HEK293T (cell line): ENCODE measurements around the gene GMDS.

Experiments
- CTCF ChIA-PET: fragments of 350-600 bp; formaldehyde crosslinking; extraction: SDS; loops from one replicate; lab custom pipeline; 2021; ENCODE audit warnings: antibody characterized with exemption, inconsistent platforms; lab: Yijun Ruan, JAX
- POLR2A ChIA-PET: fragments of 350-600 bp; formaldehyde crosslinking; extraction: SDS; loops from one replicate; lab custom pipeline; 2020; ENCODE audit warnings: antibody characterized with exemption, inconsistent platforms; lab: Yijun Ruan, JAX
- DNase-seq: peaks from one replicate; pipeline ENCODE4 v3.0.0; 2012; ENCODE audit warnings: mixed read lengths; ENCODE audit errors: extremely low spot score
- ARNT ChIP-seq: fragments of 450-650 bp; IDR thresholded peaks from 2 replicates; pipeline ENCODE4 v1.6.1; 2017; ENCODE audit warnings: mild to moderate bottlenecking
- BHLHE40 ChIP-seq: fragments of 450-650 bp; IDR thresholded peaks from 2 replicates; pipeline ENCODE4 v1.6.1; 2016; ENCODE audit warnings: mild to moderate bottlenecking, moderate library complexity, borderline replicate concordance
- CTBP1 ChIP-seq: fragments of 450-650 bp; IDR thresholded peaks from 2 replicates; pipeline ENCODE4 v1.6.1; 2016; ENCODE audit warnings: borderline replicate concordance
- ELF4 ChIP-seq: fragments of 450-650 bp; IDR thresholded peaks from 2 replicates; pipeline ENCODE4 v1.6.1; 2017; ENCODE audit warnings: antibody characterized with exemption
- FOXA1 ChIP-seq: fragments of 450-650 bp; IDR thresholded peaks from 2 replicates; pipeline ENCODE4 v1.6.1; 2016; ENCODE audit warnings: mild to moderate bottlenecking
- FOXK2 ChIP-seq: fragments of 450-650 bp; IDR thresholded peaks from 2 replicates; pipeline ENCODE4 v1.6.1; 2016; ENCODE audit warnings: mild to moderate bottlenecking
- FOXM1 ChIP-seq: fragments of 450-650 bp; IDR thresholded peaks from 2 replicates; pipeline ENCODE4 v1.6.1; 2017; ENCODE audit warnings: mild to moderate bottlenecking, borderline replicate concordance
- HDGF ChIP-seq: fragments of 450-650 bp; IDR thresholded peaks from 2 replicates; pipeline ENCODE4 v1.6.1; 2017; ENCODE audit warnings: antibody characterized with exemption, borderline replicate concordance
- L3MBTL2 ChIP-seq: fragments of 450-650 bp; conservative IDR thresholded peaks from 2 replicates; pipeline ENCODE4 v1.6.1; 2016; ENCODE audit warnings: mild to moderate bottlenecking
- LEF1 ChIP-seq: fragments of 450-650 bp; IDR thresholded peaks from 2 replicates; pipeline ENCODE4 v1.6.1; 2017; ENCODE audit warnings: mild to moderate bottlenecking, borderline replicate concordance
- NFRKB ChIP-seq: fragments of 450-650 bp; IDR thresholded peaks from 2 replicates; pipeline ENCODE4 v1.6.1; 2016; ENCODE audit warnings: mild to moderate bottlenecking, moderate library complexity
- PKNOX1 ChIP-seq: fragments of 450-650 bp; IDR thresholded peaks from 2 replicates; pipeline ENCODE4 v1.6.1; 2016
- SP1 ChIP-seq: fragments of 450-650 bp; IDR thresholded peaks from 2 replicates; pipeline ENCODE4 v1.6.1; 2017
- SUZ12 ChIP-seq: fragments of 450-650 bp; IDR thresholded peaks from 2 replicates; pipeline ENCODE4 v1.6.1; 2016; ENCODE audit warnings: mild to moderate bottlenecking
- TARDBP ChIP-seq: fragments of 450-650 bp; IDR thresholded peaks from 2 replicates; pipeline ENCODE4 v1.6.1; 2016
- ZNF384 ChIP-seq: fragments of 450-650 bp; IDR thresholded peaks from 2 replicates; pipeline ENCODE4 v1.6.1; 2016

Gene GMDS

GRCh38 chr6:2190661-2191389 is 54.6 kb downstream of the GMDS start:
- ChIA-PET POLR2A (interaction anchor here (0.6 kb wide), 1 partner anchor 67 kb away, joined by 3 read pairs; no protein-coding TSS in a partner anchor), CTCF (no interaction called here)
- no peak for TF ChIP-seq FOXM1
- TF ChIP-seq HDGF = no peak
- no peak for TF ChIP-seq LEF1
- no peak for TF ChIP-seq FOXA1
- TF ChIP-seq BHLHE40 = no peak
- no peak for TF ChIP-seq SP1
- TF ChIP-seq L3MBTL2 = no peak
- TF ChIP-seq ZNF384 = no peak
- no peak for TF ChIP-seq SUZ12
- TF ChIP-seq ARNT = no peak
- no peak for TF ChIP-seq FOXK2
- TF ChIP-seq ELF4 = no peak
- no peak for DNase-seq

- TF ChIP-seq PKNOX1 (no peak), LEF1 (no peak), ZNF384 (no peak), FOXA1 (no peak), BHLHE40 (no peak), NFRKB (no peak), L3MBTL2 (no peak; the same call in 1 of the 2 replicates), ARNT (no peak), HDGF (no peak), SUZ12 (no peak)
- no peak for DNase-seq
- ChIA-PET POLR2A (no interaction called here), CTCF (no interaction called here)
Observed at GRCh38 chr6:2188856-2189384, 56.5 kb downstream of the GMDS start.

GRCh38 chr6:2188397-2188796 is 57.0 kb downstream of the GMDS start:
- no peak for DNase-seq
- CTCF ChIA-PET = no interaction called here
- POLR2A ChIA-PET = no interaction called here
- TF ChIP-seq FOXM1 = no peak
- TF ChIP-seq BHLHE40 = no peak
- TF ChIP-seq LEF1 = no peak
- no peak for TF ChIP-seq TARDBP
- no peak for TF ChIP-seq SUZ12
- no peak for TF ChIP-seq NFRKB
- TF ChIP-seq SP1 = no peak
- TF ChIP-seq ELF4 = no peak
- TF ChIP-seq ZNF384 = no peak
- no peak for TF ChIP-seq FOXA1
- no peak for TF ChIP-seq PKNOX1
- TF ChIP-seq ARNT = no peak
- TF ChIP-seq CTBP1 = no peak
- no peak for TF ChIP-seq FOXK2
- no peak; the same call in 1 of the 2 replicates for TF ChIP-seq L3MBTL2
- TF ChIP-seq HDGF = no peak

GRCh38 chr6:2187826-2188225 is 57.6 kb downstream of the GMDS start:
- CTCF ChIA-PET = no interaction called here

GRCh38 chr6:2186516-2186915 is 58.9 kb downstream of the GMDS start:
- no peak for DNase-seq
- TF ChIP-seq L3MBTL2 (no peak), NFRKB (no peak), FOXM1 (no peak), ELF4 (no peak), SUZ12 (no peak), HDGF (no peak), FOXA1 (no peak), ZNF384 (no peak)
- POLR2A ChIA-PET = no interaction called here
- CTCF ChIA-PET = no interaction called here

More at GRCh38 chr6:2187826-2188225, 57.6 kb downstream of the GMDS start:
- POLR2A ChIA-PET = no interaction called here
- no peak for DNase-seq
- TF ChIP-seq FOXK2 = no peak
- TF ChIP-seq CTBP1 = no peak
- no peak for TF ChIP-seq FOXM1
- no peak for TF ChIP-seq LEF1
- TF ChIP-seq FOXA1 = no peak
- TF ChIP-seq HDGF = no peak
- no peak for TF ChIP-seq SUZ12
- TF ChIP-seq L3MBTL2 = no peak
- TF ChIP-seq ARNT = no peak
- TF ChIP-seq SP1 = no peak
- no peak for TF ChIP-seq NFRKB

GRCh38 chr6:2185466-2185865 is 59.9 kb downstream of the GMDS start:
- DNase-seq = no peak
- TF ChIP-seq ZNF384 = no peak
- TF ChIP-seq ARNT = no peak
- no peak for TF ChIP-seq BHLHE40
- TF ChIP-seq ELF4 = no peak
- TF ChIP-seq SP1 = no peak
- TF ChIP-seq FOXA1 = no peak
- TF ChIP-seq TARDBP = no peak
- CTCF ChIA-PET = no interaction called here
- POLR2A ChIA-PET = no interaction called here
